Testis (tissue), 2 donors: ENCODE measurements around the gene SPATA13.

Source experiments
- CTCF ChIP-seq, 3 experiments: fragments of 450-650 bp in 2 of 3; fragments of 200-600 bp in 1 of 3; sonication (generic) in 1 of 3; IDR thresholded peaks; one replicate each; pipeline ENCODE4 v1.5.1; 2016 to 2019; ENCODE audit warnings: antibody characterized with exemption in 3 of 3, mild to moderate bottlenecking in 2 of 3, moderate library complexity in 1 of 3
- POLR2A ChIP-seq: fragments of 450-650 bp; IDR thresholded peaks from one replicate; pipeline ENCODE4 v1.6.1; 2017; ENCODE audit warnings: antibody characterized with exemption, mild to moderate bottlenecking, moderate library complexity

GRCh38 chr13:24182703-24183081 is 22.2 kb downstream of the SPATA13 start:
- TF ChIP-seq CTCF (IDR thresholded peaks at IDR 0.05) = no peak
- TF ChIP-seq POLR2A = no peak
